B cell (primary cell): Measurements from ENCODE around the gene CELA3A. TPM values are rescaled to one million over a fixed set of nuclear protein-coding genes. Genes with fewer than 3 reads are reported as not detected.

Source experiments
- ATAC-seq: fragments of 200-7000 bp; cut with Tn5 transposase; one replicate; pipeline ENCODE4 v1.10.0; 2021; ENCODE audit warnings: low read depth, mild to moderate bottlenecking, moderate number of reproducible peaks, moderate library complexity
- CTCF ChIA-PET: fragments of 350-600 bp; sonication (Branson Sonifier 250); formaldehyde crosslinking; loops from one replicate; lab custom pipeline; 2021; ENCODE audit warnings: antibody characterized with exemption, inconsistent platforms; lab: Charles Lee
- POLR2A ChIA-PET: fragments of 350-600 bp; sonication (Branson Sonifier 250); formaldehyde crosslinking; loops from one replicate; lab custom pipeline; 2021; ENCODE audit warnings: antibody characterized with exemption; lab: Charles Lee
- DNase-seq: peaks from one replicate; pipeline ENCODE4 v3.0.0; 2013
- H2AFZ ChIP-seq: 2 replicates; pipeline ENCODE4 v1.6.1; 2012; ENCODE audit warnings: mild to moderate bottlenecking, low read depth, low read length; ENCODE audit not compliant: insufficient read depth, poor library complexity, severe bottlenecking
- H3K27ac ChIP-seq, 2 donors: 1 replicate in 1 of 2; 2 replicates in 1 of 2; pipeline ENCODE4 v1.5.1; 2012 to 2013; ENCODE audit warnings: low read length in 2 of 2, mild to moderate bottlenecking in 2 of 2, moderate library complexity in 1 of 2
- H3K27me3 ChIP-seq, 4 experiments: fragments of 200-600 bp in 1 of 4; sonication (generic) in 1 of 4; replicated peaks in 1 of 4; 1 replicate in 2 of 4; 2 replicates in 2 of 4; pipeline versions ENCODE4 v1.6.1 to v1.7.0; 2013 to 2016; ENCODE audit warnings: low read length in 3 of 4, mild to moderate bottlenecking in 2 of 4, mixed read lengths in 1 of 4, moderate library complexity in 1 of 4; ENCODE audit not compliant: insufficient read depth in 4 of 4, control insufficient read depth in 3 of 4; ENCODE audit errors: control extremely low read depth in 1 of 4
- H3K36me3 ChIP-seq, 2 experiments: replicated peaks in 1 of 2; 1 replicate in 1 of 2; 2 replicates in 1 of 2; pipeline versions ENCODE4 v1.6.1 to v1.7.1; 2013; ENCODE audit warnings: low read length in 1 of 2; ENCODE audit not compliant: insufficient read depth in 2 of 2, control insufficient read depth in 1 of 2; ENCODE audit errors: control extremely low read depth in 1 of 2, extremely low read depth in 1 of 2
- H3K4me1 ChIP-seq, 2 donors: fragments of 200-600 bp in 1 of 2; sonication (generic) in 1 of 2; 1 replicate in 1 of 2; 2 replicates in 1 of 2; pipeline versions ENCODE4 v1.5.1 to v1.6.1; 2013 to 2017; ENCODE audit warnings: low read length in 2 of 2; ENCODE audit not compliant: control insufficient read depth in 2 of 2, insufficient read depth in 2 of 2
- H3K4me2 ChIP-seq: replicated peaks from 2 replicates; pipeline ENCODE3; 2012; ENCODE audit warnings: mild to moderate bottlenecking, low read depth, low read length; ENCODE audit not compliant: poor library complexity, severe bottlenecking
- H3K4me3 ChIP-seq, 5 experiments: fragments of 200-600 bp in 1 of 5; sonication (generic) in 1 of 5; 1 replicate in 3 of 5; 2 replicates in 2 of 5; pipeline versions ENCODE4 v1.5.1 to v1.7.0; 2011 to 2016; ENCODE audit warnings: low read length in 4 of 5, mild to moderate bottlenecking in 4 of 5, low read depth in 2 of 5, control low read depth in 1 of 5, moderate library complexity in 1 of 5; ENCODE audit not compliant: insufficient read depth in 1 of 5; ENCODE audit errors: control extremely low read depth in 1 of 5, extremely low read depth in 1 of 5
- H3K79me2 ChIP-seq: fragments of 200-600 bp; sonication (generic); one replicate; pipeline ENCODE4 v1.6.0; 2016; ENCODE audit warnings: low read length; ENCODE audit not compliant: control insufficient read depth, insufficient read depth
- H3K9ac ChIP-seq: fragments of 200-600 bp; sonication (generic); 2 replicates; pipeline ENCODE4 v1.6.1; 2017; ENCODE audit warnings: mild to moderate bottlenecking, low read length, moderate library complexity
- H3K9me3 ChIP-seq, 3 donors: one replicate each; pipeline versions ENCODE4 v1.6.1 to v1.7.1; 2013; ENCODE audit warnings: low read length in 2 of 3; ENCODE audit not compliant: control insufficient read depth in 2 of 3, insufficient read depth in 1 of 3; ENCODE audit errors: control extremely low read depth in 1 of 3
- H4K20me1 ChIP-seq: 2 replicates; pipeline ENCODE4 v1.6.0; 2012; ENCODE audit warnings: mild to moderate bottlenecking, low read length; ENCODE audit not compliant: insufficient read depth, control insufficient read depth, poor library complexity, severe bottlenecking
- H3K27ac Mint-ChIP-seq: one replicate; pipeline ENCODE4 v1.8.0; 2021; ENCODE audit warnings: mixed read lengths
- H3K27me3 Mint-ChIP-seq: one replicate; pipeline ENCODE4 v1.8.0; 2021; ENCODE audit warnings: mixed read lengths
- H3K4me1 Mint-ChIP-seq: one replicate; pipeline ENCODE4 v1.8.0; 2021; ENCODE audit warnings: mixed read lengths
- H3K4me3 Mint-ChIP-seq: one replicate; pipeline ENCODE4 v1.8.0; 2021; ENCODE audit warnings: mixed read lengths
- H3K9me3 Mint-ChIP-seq: one replicate; pipeline ENCODE4 v1.8.0; 2022; ENCODE audit warnings: mixed read lengths; ENCODE audit not compliant: insufficient read depth
- CTCF ChIP-seq: fragments of 200-600 bp; IDR thresholded peaks from one replicate; pipeline ENCODE4 v1.8.0; 2022; ENCODE audit warnings: antibody characterized with exemption, mild to moderate bottlenecking
- EZH2 ChIP-seq: IDR thresholded peaks from 2 replicates; pipeline ENCODE4 v1.6.1; 2012; ENCODE audit warnings: borderline replicate concordance, low read depth, mild to moderate bottlenecking, moderate library complexity, low read length; ENCODE audit not compliant: insufficient read depth, poor library complexity, severe bottlenecking
- WGBS: methylation state at CpG from one replicate; pipeline ENCODE4 v1.1.5; 2013; ENCODE audit warnings: missing lambda C conversion rate; ENCODE audit not compliant: insufficient coverage; 5-methylcytosine and 5-hydroxymethylcytosine counted together
- intact Hi-C: fragments of 100-400 bp; cut with micrococcal nuclease; formaldehyde crosslinking; loops from one replicate; pipeline ENCODE4 v1.10.0; 2022
- polyA plus RNA-seq: library from polyadenylated mRNA; depleted of rRNA; stranded (reverse); fragments of >200 nt; gene quantifications from 2 replicates; pipeline ENCODE4 v1.2.3, GENCODE V29; 2012
- total RNA-seq, 2 donors: library from RNA; stranded (reverse); fragments of 120-200 nt in 1 of 2; gene quantifications; 1 replicate in 1 of 2; 2 replicates in 1 of 2; pipeline versions ENCODE4 v1.2.3 to v1.2.4, GENCODE V29; 2013 to 2022

The CELA3A gene
- total and polyA plus RNA-seq, 2 donors (not counting 1 experiment from before 2014, with no cell fraction given) = not detected

GRCh38 chr1:22048351-22049192 is 47.1 kb downstream of the CELA3A start:
- CTCF ChIA-PET = no interaction called here
- ATAC-seq (no peak), DNase-seq (no peak)
- Histone ChIP-seq H3K9me3 (peaks cover 0 to 2% (median 0%) of the 10 kb centered on the region in 3 donors), H3K27ac (no peak overlapping the region), H3K4me2 (no peak overlapping the region), H3K79me2 (peaks cover 13% of the 10 kb centered on the region), H3K4me3 (no peak overlapping the region), H3K9ac (no peak overlapping the region), H2AFZ (no peak overlapping the region), H3K4me1 (peaks cover 3 to 15% of the 10 kb centered on the region in 2 donors), H3K36me3 (no peaks in the 10 kb centered on the region), H4K20me1 (peaks cover 3% of the 10 kb centered on the region), H3K27me3 (no peaks in the 10 kb centered on the region)
- WGBS = 90% methylated on average over 7 of the region's 8 CpGs
- H3K27me3 Mint-ChIP-seq = no peaks in the 10 kb centered on the region
- H3K9me3 Mint-ChIP-seq = peaks cover 3% of the 10 kb centered on the region
- intact Hi-C loops = no loop called here
- peak overlapping the region; percentile 63 for H3K27ac Mint-ChIP-seq
- POLR2A ChIA-PET = no interaction called here
- H3K4me3 Mint-ChIP-seq = no peak overlapping the region
- H3K4me1 Mint-ChIP-seq = peaks cover 22% of the 10 kb centered on the region
- TF ChIP-seq CTCF (no peak), EZH2 (no peak)

GRCh38 chr1:22050330-22050729 is 48.9 kb downstream of the CELA3A start:
- 100% methylated on average over 2 of the region's 3 CpGs for WGBS
- H3K27ac ChIP-seq = no peak overlapping the region
- no peak overlapping the region for H3K4me2 ChIP-seq
- TF ChIP-seq CTCF (no peak), EZH2 (no peak)
- H3K4me1 ChIP-seq = peaks cover 17 to 27% of the 10 kb centered on the region in 2 donors
- Mint-ChIP-seq H3K9me3 (peaks cover 2% of the 10 kb centered on the region), H3K27ac (no peak overlapping the region), H3K4me1 (peaks cover 28% of the 10 kb centered on the region), H3K27me3 (no peaks in the 10 kb centered on the region), H3K4me3 (peak overlapping the region; percentile 37)
- H4K20me1 ChIP-seq = peaks cover 16% of the 10 kb centered on the region
- H3K36me3 ChIP-seq = peaks cover 0 to 6% of the 10 kb centered on the region in 2 experiments
- ChIA-PET CTCF (interaction anchor here (0.6 to 9.3 kb wide), 3 partner anchors 11 to 27 kb away, joined by 7 to 89 read pairs (median 37); no protein-coding TSS in a partner anchor), POLR2A (interaction anchor here (0.6 to 4.5 kb wide), 3 partner anchors 9 to 36 kb away, joined by 6 to 65 read pairs (median 9); no protein-coding TSS in a partner anchor)
- no peak overlapping the region for H2AFZ ChIP-seq
- H3K9me3 ChIP-seq = peaks cover 0 to 2% (median 0%) of the 10 kb centered on the region in 3 donors
- intact Hi-C loops = loop anchor here (5.0 kb wide), 1 partner anchor 402 kb away; the partner anchor contains the start of gene ZBTB40
- no peak overlapping the region for H3K4me3 ChIP-seq
- DNase-seq (no peak), ATAC-seq (no peak)
- peaks cover 28% of the 10 kb centered on the region for H3K79me2 ChIP-seq
- no peak overlapping the region for H3K9ac ChIP-seq
- no peaks in the 10 kb centered on the region for H3K27me3 ChIP-seq
